ENCODE data around the gene NSDHL.

- TF ChIP-seq EZH2 (IDR thresholded peaks at IDR 0.05; ENCODE audit: insufficient read depth, poor library complexity, severe bottlenecking) = no peak
- TF ChIP-seq EZH2phosphoT487 (IDR thresholded peaks at IDR 0.05; ENCODE audit: insufficient read depth, low read depth) = no peak
Observed at GRCh38 chrX:152817078-152817764, 13.6 kb upstream of the NSDHL start.
